Thoracic aorta (tissue), 2 donors: ENCODE results near the gene MMP11. TPM values are rescaled to one million over a fixed set of nuclear protein-coding genes. Genes with fewer than 3 reads are reported as not detected.

Experiments used
- ATAC-seq: fragments of 150-250 bp; one replicate; pipeline ENCODE4 v1.8.0; 2017; ENCODE audit warnings: low read depth; ENCODE audit not compliant: insufficient number of reproducible peaks, low FRiP score
- DNase-seq: peaks from one replicate; pipeline ENCODE4 v3.0.0-alpha.2; 2020; ENCODE audit warnings: low spot score
- H3K27ac ChIP-seq, 2 donors: fragments of 200-600 bp; sonication (generic); 1 replicate in 1 of 2; 2 replicates in 1 of 2; pipeline ENCODE4 v1.5.1; 2016; ENCODE audit warnings: mild to moderate bottlenecking in 2 of 2, moderate library complexity in 2 of 2
- H3K27me3 ChIP-seq: fragments of 200-600 bp; sonication (generic); replicated peaks from 2 replicates; pipeline ENCODE4 v1.6.0; 2016; ENCODE audit warnings: mild to moderate bottlenecking; ENCODE audit not compliant: insufficient read depth
- H3K36me3 ChIP-seq: fragments of 200-600 bp; sonication (generic); one replicate; pipeline ENCODE4 v1.5.1; 2016
- H3K4me1 ChIP-seq, 2 donors: fragments of 200-600 bp; sonication (generic); 1 replicate in 1 of 2; 2 replicates in 1 of 2; pipeline versions ENCODE4 v1.5.1 to v1.6.0; 2016; ENCODE audit warnings: low read depth in 2 of 2, mild to moderate bottlenecking in 1 of 2; ENCODE audit not compliant: control insufficient read depth in 1 of 2
- H3K4me3 ChIP-seq: fragments of 200-600 bp; sonication (generic); 2 replicates; pipeline ENCODE4 v1.5.1; 2016; ENCODE audit warnings: mild to moderate bottlenecking
- H3K9me3 ChIP-seq: fragments of 200-600 bp; sonication (generic); 2 replicates; pipeline ENCODE4 v1.5.1; 2016
- total RNA-seq, 2 donors: library from RNA; depleted of rRNA; stranded (reverse); fragments of >200 nt; gene quantifications; one replicate each; pipeline versions ENCODE4 v1.1.0 to v1.2.3, GENCODE V29; 2016
- TF ChIP-seq, protein P1 (sequence below): fragments of 200-600 bp; sonication (generic); IDR thresholded peaks from one replicate; pipeline ENCODE4 v1.5.1; 2019; ENCODE audit warnings: antibody characterized with exemption

MMP11 gene
- total RNA-seq, 2 donors from 2014 or later: 2.0 to 10.2 TPM

- Histone ChIP-seq H3K27me3 (no peaks in the 10 kb centered on the region), H3K27ac (no peak overlapping the region), H3K4me3 (no peak overlapping the region), H3K9me3 (no peaks in the 10 kb centered on the region), H3K36me3 (peaks cover 29% of the 10 kb centered on the region), H3K4me1 (peaks cover 2 to 28% of the 10 kb centered on the region in 2 donors)
- ATAC-seq (no peak), DNase-seq (no peak)
- TF ChIP-seq, protein P1, sequence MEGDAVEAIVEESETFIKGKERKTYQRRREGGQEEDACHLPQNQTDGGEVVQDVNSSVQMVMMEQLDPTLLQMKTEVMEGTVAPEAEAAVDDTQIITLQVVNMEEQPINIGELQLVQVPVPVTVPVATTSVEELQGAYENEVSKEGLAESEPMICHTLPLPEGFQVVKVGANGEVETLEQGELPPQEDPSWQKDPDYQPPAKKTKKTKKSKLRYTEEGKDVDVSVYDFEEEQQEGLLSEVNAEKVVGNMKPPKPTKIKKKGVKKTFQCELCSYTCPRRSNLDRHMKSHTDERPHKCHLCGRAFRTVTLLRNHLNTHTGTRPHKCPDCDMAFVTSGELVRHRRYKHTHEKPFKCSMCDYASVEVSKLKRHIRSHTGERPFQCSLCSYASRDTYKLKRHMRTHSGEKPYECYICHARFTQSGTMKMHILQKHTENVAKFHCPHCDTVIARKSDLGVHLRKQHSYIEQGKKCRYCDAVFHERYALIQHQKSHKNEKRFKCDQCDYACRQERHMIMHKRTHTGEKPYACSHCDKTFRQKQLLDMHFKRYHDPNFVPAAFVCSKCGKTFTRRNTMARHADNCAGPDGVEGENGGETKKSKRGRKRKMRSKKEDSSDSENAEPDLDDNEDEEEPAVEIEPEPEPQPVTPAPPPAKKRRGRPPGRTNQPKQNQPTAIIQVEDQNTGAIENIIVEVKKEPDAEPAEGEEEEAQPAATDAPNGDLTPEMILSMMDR: no peak
Measured at GRCh38 chr22:23827351-23827995, 54.8 kb downstream of the MMP11 start.

DNA sequence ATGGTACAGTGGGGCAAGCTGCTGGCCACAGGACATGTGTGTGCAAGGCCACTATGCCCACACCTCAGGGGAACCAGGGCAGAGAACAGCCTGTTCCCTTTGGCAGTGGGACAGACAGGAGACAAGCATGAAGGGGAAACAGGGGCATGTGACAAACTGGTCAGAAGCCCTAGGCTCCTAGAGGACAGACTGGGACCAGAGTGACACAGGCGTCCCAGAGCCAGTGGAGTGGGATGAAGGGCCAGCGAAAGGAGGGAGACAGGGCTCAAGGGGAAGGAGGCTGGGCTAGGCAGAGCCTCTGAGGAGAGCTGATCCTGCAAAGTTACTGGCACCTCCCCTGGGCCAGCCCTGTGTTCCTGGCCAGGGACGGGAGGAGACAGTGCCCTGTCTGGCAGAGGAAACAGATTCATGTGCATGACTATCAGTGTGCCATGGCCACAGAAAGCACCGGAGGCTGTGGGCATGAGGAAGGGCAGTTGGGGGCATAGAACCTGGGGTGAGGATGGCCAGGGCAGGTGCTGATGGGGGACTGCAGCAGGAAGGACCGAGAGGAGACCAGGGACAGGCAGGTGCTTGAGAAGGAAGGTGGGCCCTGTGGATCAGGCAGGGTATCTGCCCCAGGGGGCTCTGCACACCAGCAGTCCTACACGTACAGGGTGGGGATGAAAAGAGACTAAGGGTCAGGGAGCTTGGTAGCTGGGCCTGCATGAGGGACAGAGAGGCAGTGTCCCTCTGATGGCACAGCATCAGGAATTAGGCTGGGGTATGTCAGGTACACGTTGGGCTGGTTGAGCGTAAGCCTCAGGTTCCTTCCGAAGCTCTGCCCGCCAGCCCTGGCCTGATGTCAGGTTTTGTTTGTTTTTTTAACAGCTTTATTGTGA is 56.4 kb downstream of the MMP11 start:
- Histone ChIP-seq H3K4me3 (no peak overlapping the region), H3K9me3 (no peaks in the 10 kb centered on the region), H3K36me3 (peaks cover 32% of the 10 kb centered on the region), H3K27me3 (no peaks in the 10 kb centered on the region), H3K27ac (no peak overlapping the region), H3K4me1 (peaks cover 2 to 26% of the 10 kb centered on the region in 2 donors)
- ATAC-seq (no peak), DNase-seq (no peak)
- TF ChIP-seq, protein P1: no peak

- no peaks in the 10 kb centered on the region for H3K9me3 ChIP-seq
- peaks cover 8 to 33% of the 10 kb centered on the region in 2 donors for H3K4me1 ChIP-seq
- TF ChIP-seq, protein P1: no peak
- no peak for ATAC-seq
- H3K27me3 ChIP-seq: no peaks in the 10 kb centered on the region
- H3K4me3 ChIP-seq: no peak overlapping the region
- peaks cover 25% of the 10 kb centered on the region for H3K36me3 ChIP-seq
- no peak for DNase-seq
- no peak overlapping the region for H3K27ac ChIP-seq
Measured at GRCh38 chr22:23829845-23830372, 57.3 kb downstream of the MMP11 start.

- peaks cover 20 to 47% of the 10 kb centered on the region in 2 donors for H3K4me1 ChIP-seq
- ATAC-seq: no peak
- TF ChIP-seq, protein P1: no peak
- no peak overlapping the region for H3K4me3 ChIP-seq
- no peaks in the 10 kb centered on the region for H3K27me3 ChIP-seq
- H3K9me3 ChIP-seq: no peaks in the 10 kb centered on the region
- no peak for DNase-seq
- H3K27ac ChIP-seq: no peak overlapping the region
- peaks cover 14% of the 10 kb centered on the region for H3K36me3 ChIP-seq
Measured at GRCh38 chr22:23831261-23831660, 58.6 kb downstream of the MMP11 start.

DNA sequence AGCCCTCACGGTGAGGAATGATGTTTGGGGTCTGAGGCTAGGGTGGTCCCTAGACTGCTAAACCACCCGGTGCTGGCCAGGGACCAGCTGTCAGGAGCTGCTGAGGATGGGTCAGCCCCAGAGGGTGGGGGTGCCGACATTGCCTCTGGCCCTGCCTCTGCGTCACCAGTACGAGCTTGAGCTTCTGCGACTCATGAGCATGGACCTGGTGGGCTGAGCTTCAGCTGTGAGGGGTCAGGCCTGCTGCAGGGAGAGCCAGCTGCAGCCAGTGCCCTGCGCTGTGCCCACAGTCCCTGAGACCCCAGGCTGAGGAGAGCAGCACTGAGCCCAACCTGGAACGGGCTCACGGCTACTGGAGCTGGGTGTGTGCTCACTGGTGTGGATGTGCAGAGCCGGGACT is 59.1 kb downstream of the MMP11 start:
- TF ChIP-seq, protein P1: no peak
- DNase-seq: no peak
- no peak for ATAC-seq
- no peak overlapping the region for H3K4me3 ChIP-seq
- no peak overlapping the region for H3K27ac ChIP-seq
- peaks cover 10% of the 10 kb centered on the region for H3K36me3 ChIP-seq
- no peaks in the 10 kb centered on the region for H3K9me3 ChIP-seq
- H3K27me3 ChIP-seq: no peaks in the 10 kb centered on the region
- peaks cover 22 to 52% of the 10 kb centered on the region in 2 donors for H3K4me1 ChIP-seq
